Esophagus (tissue), 2 donors: Measurements from ENCODE around the gene KPNA3. TPM values are rescaled to one million over a fixed set of nuclear protein-coding genes. Genes with fewer than 3 reads are reported as not detected.
"Not testable (repeated sequence)": the region's sequence is repeated elsewhere in the genome, so short reads cannot be mapped to it uniquely, and the experiment has no call there.

Experiments used
- H3K27ac ChIP-seq, 2 donors: one replicate each; pipeline ENCODE4 v1.5.1; 2013; ENCODE audit warnings: low read depth in 2 of 2, mild to moderate bottlenecking in 2 of 2, inconsistent platforms in 1 of 2, low read length in 1 of 2, moderate library complexity in 1 of 2
- H3K27me3 ChIP-seq, 2 donors: one replicate each; pipeline ENCODE4 v1.6.1; 2013; ENCODE audit warnings: low read length in 2 of 2, control low read depth in 1 of 2, mild to moderate bottlenecking in 1 of 2; ENCODE audit not compliant: insufficient read depth in 2 of 2, control insufficient read depth in 1 of 2
- H3K36me3 ChIP-seq, 2 donors: one replicate each; pipeline ENCODE4 v1.6.1; 2013; ENCODE audit warnings: low read length in 1 of 2; ENCODE audit not compliant: control insufficient read depth in 2 of 2, insufficient read depth in 2 of 2
- H3K4me1 ChIP-seq, 2 donors: one replicate each; pipeline ENCODE4 v1.6.1; 2013; ENCODE audit warnings: low read length in 1 of 2; ENCODE audit not compliant: control insufficient read depth in 2 of 2, insufficient read depth in 2 of 2
- H3K4me3 ChIP-seq, 2 donors: one replicate each; pipeline ENCODE4 v1.5.1; 2013; ENCODE audit warnings: low read length in 2 of 2, mild to moderate bottlenecking in 2 of 2, low read depth in 1 of 2, moderate library complexity in 1 of 2
- H3K9me3 ChIP-seq, 2 donors: one replicate each; pipeline ENCODE4 v1.6.1; 2013; ENCODE audit warnings: mild to moderate bottlenecking in 2 of 2, low read depth in 1 of 2, low read length in 1 of 2, moderate library complexity in 1 of 2; ENCODE audit not compliant: control insufficient read depth in 2 of 2, insufficient read depth in 1 of 2
- WGBS, 2 donors: extraction: QIAGEN DNeasy Blood & Tissue Kit; methylation state at CpG; one replicate each; pipeline ENCODE4 v1.1.7; 2013; 5-methylcytosine and 5-hydroxymethylcytosine counted together
- polyA plus RNA-seq, 2 donors: library from polyadenylated mRNA; stranded (reverse); fragments of 200-250 nt; gene quantifications; one replicate each; pipeline ENCODE4 v1.2.3, GENCODE V29; 2013
- donor health status: healthy with polysubstance abuse.
- donor health status: Bipolar disorder and iron deficiency.

Gene KPNA3
- polyA plus RNA-seq, 2 donors: 11.7 to 15.0 TPM

GRCh38 chr13:49761811-49762210 is 30.7 kb downstream of the KPNA3 start:
- H3K27me3 ChIP-seq, H3K36me3 ChIP-seq, H3K9me3 ChIP-seq, H3K4me3 ChIP-seq, H3K4me1 ChIP-seq, H3K27ac ChIP-seq: not testable (repeated sequence)
- WGBS, 2 donors: 95 to 100% methylated on average over 13 to 32 of the region's 32 CpGs

GRCh38 chr13:49760558-49760957 is 31.9 kb downstream of the KPNA3 start:
- H3K4me3 ChIP-seq: no peak overlapping the region
- no peaks in the 10 kb centered on the region for H3K36me3 ChIP-seq
- WGBS, 2 donors: 90 to 91% methylated on average over 5 of the region's 5 CpGs
- H3K4me1 ChIP-seq: no peaks in the 10 kb centered on the region
- no peaks in the 10 kb centered on the region for H3K27me3 ChIP-seq
- H3K9me3 ChIP-seq: no peaks in the 10 kb centered on the region
- no peak overlapping the region for H3K27ac ChIP-seq

GRCh38 chr13:49759503-49759902 is 33.0 kb downstream of the KPNA3 start:
- 71 to 74% methylated on average over 3 of the region's 3 CpGs for WGBS, 2 donors
- H3K4me3 ChIP-seq: no peak overlapping the region
- H3K4me1 ChIP-seq: no peaks in the 10 kb centered on the region
- no peaks in the 10 kb centered on the region for H3K9me3 ChIP-seq
- H3K27me3 ChIP-seq: no peaks in the 10 kb centered on the region
- H3K27ac ChIP-seq: no peak overlapping the region
- H3K36me3 ChIP-seq: no peaks in the 10 kb centered on the region

- H3K4me3 ChIP-seq: no peak overlapping the region
- H3K36me3 ChIP-seq: no peaks in the 10 kb centered on the region
- 79 to 99% methylated on average over 2 of the region's 2 CpGs for WGBS, 2 donors
- H3K27me3 ChIP-seq: no peaks in the 10 kb centered on the region
- no peak overlapping the region for H3K27ac ChIP-seq
- no peaks in the 10 kb centered on the region for H3K9me3 ChIP-seq
- no peaks in the 10 kb centered on the region for H3K4me1 ChIP-seq
Measured at GRCh38 chr13:49756263-49756662, 36.2 kb downstream of the KPNA3 start.

- no peaks in the 10 kb centered on the region for H3K27me3 ChIP-seq
- H3K27ac ChIP-seq: no peak overlapping the region
- no peaks in the 10 kb centered on the region for H3K9me3 ChIP-seq
- no peaks in the 10 kb centered on the region for H3K4me1 ChIP-seq
- 77 to 94% methylated on average over 4 of the region's 4 CpGs for WGBS, 2 donors
- no peak overlapping the region for H3K4me3 ChIP-seq
- H3K36me3 ChIP-seq: no peaks in the 10 kb centered on the region
Measured at GRCh38 chr13:49754146-49754545, 38.3 kb downstream of the KPNA3 start.

GRCh38 chr13:49749848-49750247 is 42.6 kb downstream of the KPNA3 start:
- no peak overlapping the region for H3K27ac ChIP-seq
- no peaks in the 10 kb centered on the region for H3K36me3 ChIP-seq
- no peak overlapping the region for H3K4me3 ChIP-seq
- no peaks in the 10 kb centered on the region for H3K9me3 ChIP-seq
- 84 to 94% methylated on average over 2 of the region's 2 CpGs for WGBS, 2 donors
- H3K4me1 ChIP-seq: no peaks in the 10 kb centered on the region
- no peaks in the 10 kb centered on the region for H3K27me3 ChIP-seq

- Histone ChIP-seq H3K27me3 (no peaks in the 10 kb centered on the region), H3K27ac (no peak overlapping the region), H3K36me3 (no peaks in the 10 kb centered on the region), H3K4me1 (no peaks in the 10 kb centered on the region), H3K9me3 (no peaks in the 10 kb centered on the region), H3K4me3 (no peak overlapping the region)
- WGBS, 2 donors: 60 to 66% methylated on average over 5 of the region's 5 CpGs
Measured at GRCh38 chr13:49746111-49746510, 46.4 kb downstream of the KPNA3 start.

DNA sequence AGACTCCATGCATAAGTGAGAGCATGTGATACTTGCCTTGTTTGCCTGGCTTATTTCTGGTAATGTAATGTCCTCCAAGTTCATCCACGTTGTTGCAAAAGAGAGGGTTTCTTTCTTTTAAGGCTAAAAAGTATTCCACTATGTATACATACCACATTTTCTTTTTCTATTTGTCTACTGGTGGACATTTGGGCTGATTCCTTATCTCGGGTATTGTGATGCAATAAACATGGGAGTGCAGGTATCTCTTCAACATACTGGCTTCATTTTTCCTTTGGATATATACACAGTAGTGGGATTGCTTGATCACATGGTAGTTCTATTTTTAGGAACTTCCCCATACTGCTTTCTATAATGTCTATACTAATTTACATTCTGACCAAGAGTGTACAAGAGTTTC is 51.6 kb downstream of the KPNA3 start:
- H3K27me3 ChIP-seq: no peaks in the 10 kb centered on the region
- no peaks in the 10 kb centered on the region for H3K9me3 ChIP-seq
- H3K36me3 ChIP-seq: no peaks in the 10 kb centered on the region
- 91 to 93% methylated on average over 2 of the region's 2 CpGs for WGBS, 2 donors
- no peak overlapping the region for H3K4me3 ChIP-seq
- no peaks in the 10 kb centered on the region for H3K4me1 ChIP-seq
- no peak overlapping the region for H3K27ac ChIP-seq

GRCh38 chr13:49739498-49740187 is 52.8 kb downstream of the KPNA3 start:
- Histone ChIP-seq H3K27me3 (no peaks in the 10 kb centered on the region), H3K36me3 (no peaks in the 10 kb centered on the region), H3K9me3 (no peaks in the 10 kb centered on the region), H3K4me3 (no peak overlapping the region), H3K4me1 (no peaks in the 10 kb centered on the region), H3K27ac (no peak overlapping the region)
- 58 to 91% methylated on average over 5 of the region's 5 CpGs for WGBS, 2 donors

GRCh38 chr13:49733181-49733951 is 59.1 kb downstream of the KPNA3 start:
- no peaks in the 10 kb centered on the region for H3K9me3 ChIP-seq
- 87 to 97% methylated on average over 12 of the region's 12 CpGs for WGBS, 2 donors
- H3K27me3 ChIP-seq: no peaks in the 10 kb centered on the region
- H3K36me3 ChIP-seq: no peaks in the 10 kb centered on the region
- H3K27ac ChIP-seq: no peak overlapping the region
- no peak overlapping the region for H3K4me3 ChIP-seq
- no peaks in the 10 kb centered on the region for H3K4me1 ChIP-seq
